Kidney glomerular epithelial cell (primary cell): Measurements from ENCODE around the gene CHRNB4.
"Not testable (repeated sequence)": the region's sequence is repeated elsewhere in the genome, so short reads cannot be mapped to it uniquely, and the experiment has no call there.

Experiments used
- DNase-seq: peaks from one replicate; lab custom pipeline; 2025; lab: John Stamatoyannopoulos, UW

The CHRNB4 gene, protein sequence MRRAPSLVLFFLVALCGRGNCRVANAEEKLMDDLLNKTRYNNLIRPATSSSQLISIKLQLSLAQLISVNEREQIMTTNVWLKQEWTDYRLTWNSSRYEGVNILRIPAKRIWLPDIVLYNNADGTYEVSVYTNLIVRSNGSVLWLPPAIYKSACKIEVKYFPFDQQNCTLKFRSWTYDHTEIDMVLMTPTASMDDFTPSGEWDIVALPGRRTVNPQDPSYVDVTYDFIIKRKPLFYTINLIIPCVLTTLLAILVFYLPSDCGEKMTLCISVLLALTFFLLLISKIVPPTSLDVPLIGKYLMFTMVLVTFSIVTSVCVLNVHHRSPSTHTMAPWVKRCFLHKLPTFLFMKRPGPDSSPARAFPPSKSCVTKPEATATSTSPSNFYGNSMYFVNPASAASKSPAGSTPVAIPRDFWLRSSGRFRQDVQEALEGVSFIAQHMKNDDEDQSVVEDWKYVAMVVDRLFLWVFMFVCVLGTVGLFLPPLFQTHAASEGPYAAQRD

DNA sequence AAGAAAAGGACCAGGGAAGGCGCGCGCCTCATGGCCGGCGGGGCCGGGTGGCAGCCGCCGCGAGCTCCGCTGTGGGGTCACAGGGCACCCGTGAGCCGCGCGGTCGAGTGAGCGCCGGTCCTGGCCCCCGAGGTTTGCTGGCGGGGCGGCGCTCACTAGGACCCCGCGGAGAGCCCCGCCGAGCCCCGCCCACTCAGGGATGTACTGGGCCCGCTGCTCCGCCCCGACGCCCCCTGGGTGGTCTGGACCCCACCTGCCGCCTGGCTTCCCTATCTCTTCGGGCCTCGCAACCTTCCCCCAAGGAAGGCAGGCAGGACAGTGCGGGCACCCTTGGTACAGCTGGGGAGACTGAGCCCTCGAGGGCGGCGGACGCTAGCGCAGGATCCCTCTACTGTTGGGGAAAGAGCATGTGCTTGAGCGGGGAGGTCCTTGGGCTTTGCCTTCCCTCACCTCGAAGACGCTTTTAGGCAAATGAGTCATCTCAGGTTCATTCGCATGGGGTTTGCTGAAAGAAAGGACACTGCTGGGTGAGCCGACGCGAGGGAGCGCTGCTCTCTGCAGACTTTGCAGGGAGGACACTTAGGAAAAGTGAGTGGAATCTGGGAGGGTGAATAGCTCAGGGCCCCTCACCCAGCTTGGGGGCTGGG lies at the start of gene CHRNB4:
Gene CHRNB4 (minus strand): TSS at position 109 of the 647 bp plus-strand sequence. CDS start 77 bp downstream, at position 32.
- DNase-seq: no peak

- no peak for DNase-seq
These were observed 48.6 kb upstream of the CHRNB4 start for GRCh38 chr15:78689626-78690025.

DNA sequence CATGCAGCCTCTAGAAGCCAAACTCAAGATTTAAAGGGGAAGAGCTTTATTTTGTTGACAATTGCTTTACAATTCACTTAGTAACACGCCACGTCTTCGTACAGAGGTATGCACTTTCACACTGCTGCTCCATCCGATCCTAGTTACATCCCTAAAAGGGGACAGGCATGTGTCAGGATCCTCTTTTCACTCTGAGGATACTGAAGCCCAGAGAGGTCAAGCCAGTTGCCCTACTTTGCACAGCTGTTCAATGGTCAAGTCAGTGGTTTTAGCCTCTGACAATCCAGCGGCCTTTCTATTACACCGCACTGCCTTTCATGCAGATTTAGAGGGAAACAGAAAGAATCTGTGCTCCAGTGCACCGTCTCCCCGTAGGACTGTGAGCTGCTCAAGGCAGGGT lies 44.9 kb upstream of the CHRNB4 start:
- DNase-seq: no peak

DNA sequence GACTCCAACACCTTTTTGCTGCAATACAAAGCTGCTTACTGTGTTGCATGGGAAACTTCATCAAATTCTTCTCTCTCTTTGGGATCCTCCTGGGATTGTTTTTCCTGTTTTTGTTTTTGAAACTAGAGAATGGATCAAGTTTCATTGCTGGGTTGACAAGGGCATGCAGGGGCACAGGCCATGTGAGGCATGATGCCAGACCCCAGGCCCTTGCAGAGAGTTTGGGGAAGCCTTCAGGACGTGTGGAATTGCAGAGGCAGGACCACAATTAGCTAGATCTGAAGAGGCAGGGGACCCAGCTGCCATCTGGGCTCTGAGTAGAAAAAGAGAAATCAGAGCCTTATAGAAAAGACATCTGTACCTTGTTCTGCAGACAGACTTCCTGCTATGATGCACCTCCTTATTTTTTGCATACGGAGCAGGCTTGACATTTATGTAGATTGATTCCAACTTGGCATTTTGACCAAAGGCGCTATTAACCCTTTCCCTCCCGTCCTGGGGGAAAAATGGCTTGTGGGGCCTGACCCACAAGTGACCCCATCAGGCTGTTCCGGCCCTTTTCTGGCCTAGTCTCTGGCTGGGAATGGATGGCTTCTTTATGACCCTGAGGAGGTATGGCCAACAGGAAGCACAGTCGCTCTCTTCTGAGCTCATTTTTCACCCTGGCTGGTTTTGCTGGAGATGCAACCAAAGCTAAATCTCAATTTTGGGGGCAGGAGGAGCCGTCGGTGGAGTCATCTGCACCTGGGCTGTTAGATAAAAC lies 44.3 kb upstream of the CHRNB4 start:
- no peak for DNase-seq

DNA sequence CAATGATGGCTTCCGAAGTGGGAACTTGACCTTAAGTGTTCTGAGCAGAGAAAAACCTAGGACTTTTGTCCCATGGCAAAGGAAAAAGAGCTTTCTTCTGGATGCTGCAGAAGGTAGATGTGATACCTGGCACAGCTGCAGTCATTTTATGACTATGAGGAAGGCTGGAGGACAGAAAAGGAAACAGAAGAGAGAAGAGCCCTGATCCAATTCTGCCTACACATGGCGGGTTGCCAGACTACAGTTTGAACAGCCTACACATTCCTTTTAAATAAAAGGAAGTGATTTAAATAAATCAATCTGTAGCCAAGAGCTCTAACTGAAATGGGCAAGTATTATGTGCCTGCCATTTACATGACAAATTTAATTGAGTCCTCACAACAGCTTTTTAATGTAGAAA lies 43.6 kb upstream of the CHRNB4 start:
- no peak for DNase-seq

GRCh38 chr15:78683599-78683998 lies 42.6 kb upstream of the CHRNB4 start:
- not testable (repeated sequence) for DNase-seq

- DNase-seq: no peak
These were observed 41.8 kb upstream of the CHRNB4 start for GRCh38 chr15:78682693-78683410.

DNA sequence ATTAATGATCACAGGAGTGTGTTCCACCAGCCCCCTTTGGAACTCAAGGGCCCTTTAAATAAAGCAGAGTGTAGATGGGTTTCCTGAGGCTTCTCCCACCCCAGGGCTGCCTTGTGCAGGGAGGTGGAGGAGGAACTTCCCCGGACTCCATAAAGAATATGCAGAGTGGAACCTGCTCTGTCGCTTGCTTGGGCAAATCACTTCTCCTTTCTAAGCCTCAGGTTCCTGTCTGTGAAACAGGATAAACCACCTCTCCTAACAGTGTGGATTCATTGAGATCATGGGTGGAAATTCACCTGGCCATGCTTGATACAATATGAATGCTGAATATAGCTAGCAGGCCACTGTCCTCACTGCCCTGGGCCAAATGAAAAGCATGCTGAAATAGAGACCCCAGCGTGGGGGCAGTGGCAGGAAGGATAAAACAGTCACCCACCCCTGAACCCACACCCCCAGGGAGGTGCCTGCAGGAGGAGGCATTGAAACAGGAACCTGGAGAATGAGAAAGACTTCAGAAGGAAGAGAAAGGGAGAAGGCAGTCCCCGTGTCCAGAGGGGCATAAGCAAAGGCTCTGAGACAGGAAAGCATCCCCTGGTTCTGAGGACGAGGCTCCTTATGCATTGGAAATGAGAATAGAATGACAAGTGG lies 41.1 kb upstream of the CHRNB4 start:
- no peak for DNase-seq

DNA sequence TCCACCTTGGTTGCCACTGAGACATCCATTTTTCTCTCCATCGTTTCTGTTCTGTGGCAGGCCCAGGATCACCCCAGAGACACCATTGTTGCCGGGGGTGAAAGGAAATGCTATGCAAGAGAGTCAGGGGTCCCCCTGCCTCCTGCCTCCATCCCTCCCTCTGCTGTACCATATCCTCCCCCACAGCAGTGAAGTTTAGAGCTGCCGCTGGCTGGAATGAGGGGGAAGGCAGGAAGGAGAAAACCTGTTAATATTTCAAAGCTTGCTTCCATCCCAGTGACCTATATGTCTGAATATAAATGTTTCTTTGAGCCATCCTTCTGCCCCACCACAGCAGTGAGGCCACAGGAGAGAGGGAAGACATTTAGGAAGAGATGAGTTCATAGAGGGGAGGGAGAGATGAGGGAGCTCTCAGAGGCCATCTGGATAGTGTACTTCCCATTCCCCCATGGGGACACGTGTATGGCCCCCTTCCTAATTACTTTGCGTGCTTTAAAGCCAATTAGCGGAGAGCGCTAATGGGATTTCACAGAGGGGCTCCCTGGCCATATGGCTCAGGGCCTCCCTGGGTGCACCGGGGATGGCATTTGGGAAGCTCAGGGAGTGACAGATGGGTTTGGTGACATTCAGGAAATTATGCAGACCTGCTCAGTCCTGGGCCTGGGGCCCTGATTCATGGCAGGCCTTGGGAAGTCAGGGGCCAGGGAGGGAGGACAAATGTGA lies 40.4 kb upstream of the CHRNB4 start:
- no peak for DNase-seq

DNA sequence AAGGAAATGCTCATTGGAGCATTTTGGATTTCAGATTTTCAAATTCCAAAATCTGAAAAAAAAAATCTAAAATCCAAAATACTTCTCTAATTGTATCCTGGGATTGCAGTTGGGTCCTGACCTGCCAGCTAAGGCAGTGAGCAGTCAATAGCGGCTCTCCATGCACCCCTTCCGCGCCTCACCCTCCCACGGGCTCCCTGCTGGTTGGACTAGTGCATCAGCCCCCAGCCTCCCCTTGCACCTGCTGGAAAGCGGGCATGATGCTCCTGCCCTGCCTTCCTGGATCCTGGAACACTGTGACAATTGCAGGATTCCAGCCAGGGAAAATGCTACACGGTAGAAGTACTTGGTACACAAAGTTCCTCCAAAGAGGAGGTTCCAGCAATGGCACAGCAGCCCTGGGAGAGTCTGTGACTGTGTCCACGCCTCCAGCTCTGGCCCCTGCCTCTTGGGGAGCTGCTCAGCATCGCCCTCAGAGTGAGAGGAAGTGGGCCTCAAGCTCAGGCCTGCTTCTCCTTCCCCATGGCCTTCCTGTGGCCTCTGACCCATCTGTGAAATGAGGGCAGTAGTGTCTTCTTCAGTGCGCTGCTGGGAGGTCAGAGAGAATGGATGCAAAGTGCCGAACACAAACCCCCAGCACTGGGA lies 39.5 kb upstream of the CHRNB4 start:
- DNase-seq: no peak

- no peak for DNase-seq
These were observed 38.1 kb upstream of the CHRNB4 start for GRCh38 chr15:78679089-78679511.

GRCh38 chr15:78676424-78677110 lies 35.6 kb upstream of the CHRNB4 start:
- no peak for DNase-seq

DNA sequence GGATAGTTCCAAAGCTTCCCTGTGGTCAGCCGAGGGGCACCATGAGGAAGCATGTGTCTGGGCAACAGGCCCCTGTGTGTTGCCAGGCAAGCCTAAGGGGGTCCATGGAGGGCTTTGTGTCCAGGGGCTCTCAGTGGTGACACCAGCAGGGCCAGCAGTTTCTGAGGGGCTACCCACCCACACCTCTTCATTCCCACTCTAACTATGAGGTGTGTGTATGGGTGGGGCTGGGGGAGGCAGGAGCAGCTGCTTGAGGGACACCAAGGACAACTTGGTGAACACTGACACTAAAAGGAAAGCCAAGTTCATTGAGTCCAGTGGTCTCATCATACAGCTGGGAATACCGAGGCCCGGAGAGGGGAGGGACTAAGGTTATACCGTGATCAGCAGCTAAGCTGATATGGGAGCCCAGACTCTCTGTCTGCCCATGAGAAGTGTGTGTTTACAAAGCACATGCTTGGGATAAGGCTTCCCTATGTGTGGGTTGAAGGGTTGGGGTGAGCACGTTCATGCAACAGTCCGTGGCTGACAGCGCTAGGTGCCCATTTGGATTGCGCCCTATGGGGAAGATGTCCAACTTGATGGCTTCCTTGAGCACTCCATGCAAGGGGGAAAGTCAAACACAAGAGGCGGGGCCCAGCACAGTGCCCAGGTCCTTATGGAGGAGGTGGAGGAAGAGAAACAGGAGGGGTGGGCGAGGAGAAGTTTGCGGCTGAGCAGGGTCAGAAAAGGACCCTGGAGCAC lies 34.8 kb upstream of the CHRNB4 start:
- DNase-seq: no peak

- DNase-seq: no peak
These were observed 34.2 kb upstream of the CHRNB4 start for GRCh38 chr15:78675206-78675605.

DNA sequence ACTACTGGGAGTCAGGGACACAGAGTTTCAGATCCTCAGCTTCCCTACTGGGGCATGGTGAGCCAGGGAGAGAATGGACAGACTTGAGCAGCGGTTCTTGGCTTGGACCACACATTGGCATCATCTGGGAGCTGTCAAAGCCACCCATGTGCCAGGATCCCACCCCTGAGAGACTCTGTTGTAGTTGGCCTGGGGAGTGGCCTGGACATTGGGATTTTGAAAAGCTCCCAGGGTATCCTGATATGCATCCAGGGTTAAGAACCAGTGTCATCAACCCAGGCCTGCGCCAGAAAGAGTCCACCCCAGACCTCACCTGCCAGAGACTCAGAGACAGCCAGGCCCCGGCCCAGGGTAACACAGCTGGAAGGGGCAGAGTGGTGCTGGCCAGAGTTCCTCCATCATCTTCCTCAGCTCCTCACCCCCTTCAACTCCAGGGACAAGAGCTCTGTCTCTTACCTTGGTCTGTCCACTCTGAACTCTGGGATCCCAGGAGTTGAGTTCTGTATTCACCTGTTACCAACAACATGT lies 33.0 kb upstream of the CHRNB4 start:
- no peak for DNase-seq

DNA sequence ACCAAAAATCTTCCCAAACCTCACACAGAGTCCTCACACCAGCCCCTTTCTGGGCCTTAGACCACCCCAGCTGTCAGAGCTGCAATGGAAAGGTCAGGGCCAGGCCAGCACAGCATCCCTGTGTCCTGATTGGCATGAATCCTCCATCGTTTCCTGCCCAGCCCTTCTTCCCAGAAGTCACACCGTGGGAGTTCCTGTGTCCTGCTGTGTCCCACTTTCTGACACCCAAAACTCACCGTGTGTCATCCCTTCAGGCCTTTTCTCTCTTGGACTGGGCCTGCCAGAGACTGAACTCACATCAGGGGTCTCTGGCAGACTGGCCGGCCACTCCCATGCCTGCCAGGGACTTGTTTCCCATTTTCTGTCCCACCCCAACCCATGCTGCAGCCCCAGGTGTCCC lies 32.5 kb upstream of the CHRNB4 start:
- DNase-seq: no peak

DNA sequence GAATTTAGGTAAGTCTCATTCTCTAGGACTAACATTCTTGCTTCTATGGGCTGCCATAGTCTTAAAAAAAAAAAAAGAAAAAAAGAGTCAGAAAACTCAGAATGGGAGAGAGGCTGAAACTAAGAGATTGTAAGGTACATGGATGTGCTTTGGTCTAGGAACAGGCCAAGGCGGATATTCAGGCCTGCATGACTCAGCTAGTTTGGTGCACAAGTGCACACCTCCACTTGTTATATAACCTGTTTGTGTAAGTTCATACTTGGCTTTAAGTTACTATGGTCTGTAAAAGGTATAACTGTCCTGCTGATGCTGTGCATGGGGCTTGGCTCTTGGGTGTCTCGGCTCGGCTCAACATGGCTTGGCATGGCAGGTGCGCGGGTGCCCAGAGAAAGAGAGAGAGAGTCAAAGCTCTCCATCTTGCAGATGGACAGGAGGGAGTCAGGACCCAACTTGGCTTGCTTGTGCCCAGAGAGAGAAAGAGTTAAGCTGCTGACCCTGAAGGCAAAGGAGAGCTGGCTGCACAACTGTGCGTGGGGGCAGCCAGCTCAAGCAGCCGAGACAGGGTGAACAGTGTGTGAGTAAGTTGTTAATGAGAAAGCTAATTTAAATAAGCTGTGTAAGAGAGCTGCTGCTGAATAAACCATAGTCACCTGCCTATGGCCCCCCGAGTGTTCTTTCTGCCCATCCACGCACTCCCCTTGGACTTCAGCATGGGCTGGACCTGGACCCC lies 31.4 kb upstream of the CHRNB4 start:
- peak; percentile 30 for DNase-seq

GRCh38 chr15:78671626-78672211 lies 30.7 kb upstream of the CHRNB4 start:
- no peak for DNase-seq
